Mammary epithelial cell (primary cell): ENCODE measurements around the gene EYS.

Source experiments
- CTCF ChIP-seq, 2 donors: IDR thresholded peaks in 1 of 2; conservative IDR thresholded peaks in 1 of 2; 2 replicates each; pipeline ENCODE4 v1.5.1; 2011 to 2012; ENCODE audit warnings: inconsistent platforms in 2 of 2, low read length in 2 of 2, mild to moderate bottlenecking in 2 of 2, control low read depth in 1 of 2, low read depth in 1 of 2; ENCODE audit not compliant: insufficient read depth in 1 of 2; ENCODE audit errors: extremely low read depth in 1 of 2
- EZH2 ChIP-seq: IDR thresholded peaks from 2 replicates; pipeline ENCODE4 v1.6.1; 2012; ENCODE audit warnings: low read length, inconsistent platforms, borderline replicate concordance

- TF ChIP-seq CTCF (conservative IDR thresholded peaks at IDR 0.05 in 1 of 2, IDR thresholded peaks at IDR 0.05 in 1 of 2; ENCODE audit: extremely low read depth in 1 of 2, insufficient read depth in 1 of 2, low read depth in 1 of 2, low read length in 2 of 2) (no peak), EZH2 (no peak)
These were observed 1901.0 kb downstream of the EYS start for GRCh38 chr6:63805808-63806572.
